Measurements from ENCODE around the gene TMCC3. TPM values are rescaled to one million over a fixed set of nuclear protein-coding genes. Genes with fewer than 3 reads are reported as not detected.

The TMCC3 gene
- total RNA-seq, 1 donor from 2014 or later, result 0.08 TPM

DNA sequence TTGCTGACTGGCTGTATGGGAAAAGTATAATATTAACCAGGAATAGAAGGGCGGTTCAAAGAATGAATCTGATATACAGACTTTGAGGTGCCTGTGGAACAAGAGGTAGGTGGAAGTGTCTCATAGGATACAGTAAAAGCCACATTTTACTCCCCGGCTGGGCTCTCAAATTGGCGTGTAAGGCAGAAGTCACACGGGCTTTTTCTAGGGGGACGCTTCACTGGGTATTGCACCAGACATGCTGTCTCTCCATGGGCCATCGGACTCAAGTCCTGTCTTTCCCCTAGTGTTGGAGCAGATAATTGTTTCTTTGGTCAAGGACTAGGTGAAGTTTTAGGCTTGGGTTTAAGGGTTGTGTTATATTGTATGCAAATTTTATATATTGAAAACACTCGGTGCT is 9.1 kb downstream of the TMCC3 start:
- H3K27ac Mint-ChIP-seq, result no peak overlapping the region
- H3K27me3 Mint-ChIP-seq (ENCODE audit: insufficient read depth), result peaks cover 62% of the 10 kb centered on the region
- no peak overlapping the region for H3K4me3 Mint-ChIP-seq
- H3K36me3 Mint-ChIP-seq (ENCODE audit: low read depth), result peaks cover 2% of the 10 kb centered on the region
- intact Hi-C loops (cut with micrococcal nuclease), result loop anchor here (2.0 to 10.0 kb wide), 12 partner anchors 38 to 1716 kb away; partner anchors contain the start of genes CEP83, EEA1, PLXNC1 and SOCS2
- H3K9me3 Mint-ChIP-seq, result no peaks in the 10 kb centered on the region
- no peak for DNase-seq (ENCODE audit: low spot score)
- peaks cover 41% of the 10 kb centered on the region for H3K4me1 Mint-ChIP-seq (ENCODE audit: low read depth)

DNA sequence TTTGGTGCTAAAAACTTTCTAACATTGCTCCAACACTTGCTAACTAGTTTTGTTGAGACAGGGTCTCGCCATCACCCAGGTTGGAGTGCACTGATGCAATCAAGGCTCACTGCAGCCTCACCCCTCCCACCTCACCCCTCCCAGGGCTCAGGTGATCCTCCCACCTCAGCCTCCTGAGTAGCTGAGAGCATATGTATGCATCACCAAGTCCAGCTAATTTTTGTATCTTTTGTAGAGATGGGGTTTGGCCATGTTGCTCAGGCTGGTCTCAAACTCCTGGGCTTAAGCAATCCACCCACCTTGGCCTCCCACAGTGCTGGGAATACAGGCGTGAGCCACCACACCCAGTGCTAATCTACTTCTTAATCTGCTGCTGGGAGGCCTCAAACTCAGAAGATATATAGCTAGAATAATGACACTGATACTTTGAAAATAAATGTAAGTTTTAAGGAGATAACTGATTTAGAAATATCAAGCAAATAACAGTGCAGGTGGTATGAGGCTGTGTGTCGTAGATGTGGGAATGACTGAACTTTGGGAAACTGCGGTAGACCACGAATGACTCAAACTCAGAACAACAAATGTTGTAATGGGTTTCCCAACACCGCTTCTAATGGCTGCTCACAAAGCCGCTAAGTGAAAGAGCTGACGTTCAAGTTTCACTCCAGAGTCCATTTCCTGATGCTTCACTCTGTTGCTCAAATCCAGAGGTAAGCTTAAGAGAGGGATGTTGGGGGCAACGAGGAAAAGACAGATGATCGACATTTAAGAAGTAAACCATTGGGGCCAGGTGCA is 10.0 kb downstream of the TMCC3 start:
- DNase-seq (ENCODE audit: low spot score), result peak; percentile 61
- Mint-ChIP-seq H3K4me1 (ENCODE audit: low read depth) (peaks cover 41% of the 10 kb centered on the region), H3K27me3 (ENCODE audit: insufficient read depth) (peaks cover 61% of the 10 kb centered on the region), H3K9me3 (no peaks in the 10 kb centered on the region), H3K27ac (peak overlapping the region; percentile 74), H3K36me3 (ENCODE audit: low read depth) (peaks cover 2% of the 10 kb centered on the region), H3K4me3 (peak overlapping the region; percentile 35)
- intact Hi-C loops (cut with micrococcal nuclease), result loop anchor here (1.0 to 10.0 kb wide), 15 partner anchors 8 to 1716 kb away; partner anchors contain the start of genes CEP83, EEA1, PLXNC1 and SOCS2

DNA sequence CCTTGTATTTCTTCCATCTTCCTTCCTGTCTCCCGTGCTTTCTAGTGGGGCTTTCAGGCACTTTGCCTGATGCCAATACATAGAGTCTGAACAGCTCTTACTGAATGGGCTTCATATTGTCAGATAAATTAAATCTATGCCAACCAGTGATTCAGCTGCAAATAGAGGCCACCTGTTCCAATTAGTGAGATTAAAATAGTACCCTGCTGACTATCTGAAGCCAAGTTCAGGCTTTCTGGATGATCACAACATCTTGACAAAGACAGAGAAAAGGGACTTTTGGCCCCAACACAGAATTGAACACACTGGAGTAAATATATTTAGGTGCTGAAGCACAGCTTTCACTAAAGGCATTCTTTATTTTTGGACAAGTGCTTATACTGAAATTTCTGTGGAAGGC is 11.8 kb downstream of the TMCC3 start:
- Mint-ChIP-seq H3K36me3 (ENCODE audit: low read depth) (peaks cover 2% of the 10 kb centered on the region), H3K27me3 (ENCODE audit: insufficient read depth) (peaks cover 59% of the 10 kb centered on the region), H3K27ac (no peak overlapping the region), H3K4me3 (no peak overlapping the region), H3K4me1 (ENCODE audit: low read depth) (peaks cover 25% of the 10 kb centered on the region), H3K9me3 (no peaks in the 10 kb centered on the region)
- DNase-seq (ENCODE audit: low spot score), result no peak
- intact Hi-C loops (cut with micrococcal nuclease), result no loop called here

GRCh38 chr12:94637390-94638113 is 12.8 kb downstream of the TMCC3 start:
- peaks cover under 1% of the 10 kb centered on the region for H3K36me3 Mint-ChIP-seq (ENCODE audit: low read depth)
- peaks cover 57% of the 10 kb centered on the region for H3K27me3 Mint-ChIP-seq (ENCODE audit: insufficient read depth)
- no peak overlapping the region for H3K27ac Mint-ChIP-seq
- no peaks in the 10 kb centered on the region for H3K9me3 Mint-ChIP-seq
- intact Hi-C loops (cut with micrococcal nuclease), result no loop called here
- H3K4me1 Mint-ChIP-seq (ENCODE audit: low read depth), result peaks cover 20% of the 10 kb centered on the region
- no peak for DNase-seq (ENCODE audit: low spot score)
- no peak overlapping the region for H3K4me3 Mint-ChIP-seq

DNA sequence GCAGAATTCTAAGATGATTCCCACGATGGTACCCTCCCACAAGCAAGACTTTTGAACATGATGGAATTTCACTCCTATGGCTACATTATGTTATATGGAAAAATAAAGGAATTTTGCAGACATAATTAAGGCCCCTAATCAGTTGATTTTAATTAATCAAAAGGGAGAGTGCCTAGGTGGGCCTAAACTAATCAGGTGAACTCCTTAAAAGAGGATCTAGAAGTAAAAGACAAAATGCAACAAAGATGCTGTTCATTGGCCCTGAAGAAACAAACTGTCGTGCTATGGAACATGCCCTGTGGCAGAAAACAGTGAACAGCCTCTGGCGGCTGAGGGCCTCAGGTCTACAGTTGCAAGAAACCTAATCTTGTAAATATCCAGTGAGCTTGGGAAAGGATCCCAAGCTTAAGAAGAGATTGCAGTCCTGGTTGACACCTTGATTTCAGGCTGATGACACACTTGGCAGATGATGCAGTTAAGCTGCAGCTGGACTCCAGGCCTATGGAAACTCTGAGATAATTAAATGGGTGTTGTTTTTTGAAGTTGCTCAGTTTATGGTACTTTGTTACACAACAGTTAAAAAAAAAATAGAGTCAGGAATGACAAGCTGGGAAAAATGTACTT is 13.8 kb downstream of the TMCC3 start:
- no peaks in the 10 kb centered on the region for H3K36me3 Mint-ChIP-seq (ENCODE audit: low read depth)
- no peak overlapping the region for H3K4me3 Mint-ChIP-seq
- H3K27ac Mint-ChIP-seq, result no peak overlapping the region
- peaks cover 60% of the 10 kb centered on the region for H3K27me3 Mint-ChIP-seq (ENCODE audit: insufficient read depth)
- intact Hi-C loops (cut with micrococcal nuclease), result no loop called here
- no peaks in the 10 kb centered on the region for H3K9me3 Mint-ChIP-seq
- no peak for DNase-seq (ENCODE audit: low spot score)
- peaks cover 20% of the 10 kb centered on the region for H3K4me1 Mint-ChIP-seq (ENCODE audit: low read depth)

DNA sequence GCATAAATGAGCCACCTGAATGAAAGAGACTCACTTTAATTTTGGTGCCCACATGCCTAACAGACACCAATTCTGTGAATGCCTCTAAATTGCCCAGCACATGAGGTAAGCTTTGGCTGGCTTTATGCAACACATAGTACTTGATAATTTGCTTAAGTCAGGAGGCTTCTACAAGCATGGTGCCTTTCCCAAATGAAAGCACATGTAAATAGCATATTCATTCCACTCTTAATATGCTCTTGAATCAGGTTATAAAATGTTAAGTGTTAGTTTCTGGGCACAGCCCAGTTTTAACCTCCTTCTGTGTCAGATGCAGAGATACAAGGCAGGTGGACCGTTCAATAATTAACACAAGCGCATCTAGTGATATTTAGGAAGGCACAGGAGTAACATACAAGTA is 15.6 kb downstream of the TMCC3 start:
- Mint-ChIP-seq H3K4me3 (no peak overlapping the region), H3K27ac (no peak overlapping the region), H3K27me3 (ENCODE audit: insufficient read depth) (peaks cover 56% of the 10 kb centered on the region), H3K36me3 (ENCODE audit: low read depth) (no peaks in the 10 kb centered on the region), H3K9me3 (no peaks in the 10 kb centered on the region), H3K4me1 (ENCODE audit: low read depth) (peaks cover 3% of the 10 kb centered on the region)
- DNase-seq (ENCODE audit: low spot score), result no peak
- intact Hi-C loops (cut with micrococcal nuclease), result no loop called here

GRCh38 chr12:94633401-94633800 is 17.0 kb downstream of the TMCC3 start:
- no peaks in the 10 kb centered on the region for H3K4me1 Mint-ChIP-seq (ENCODE audit: low read depth)

GRCh38 chr12:94631058-94631457 is 19.3 kb downstream of the TMCC3 start:
- no peak for DNase-seq (ENCODE audit: low spot score)
- Mint-ChIP-seq H3K9me3 (no peaks in the 10 kb centered on the region), H3K27ac (no peak overlapping the region), H3K36me3 (ENCODE audit: low read depth) (no peaks in the 10 kb centered on the region), H3K4me1 (ENCODE audit: low read depth) (no peaks in the 10 kb centered on the region), H3K4me3 (no peak overlapping the region), H3K27me3 (ENCODE audit: insufficient read depth) (peaks cover 52% of the 10 kb centered on the region)
- intact Hi-C loops (cut with micrococcal nuclease), result no loop called here

More at GRCh38 chr12:94633401-94633800, 17.0 kb downstream of the TMCC3 start:
- DNase-seq (ENCODE audit: low spot score), result no peak
- Mint-ChIP-seq H3K27ac (no peak overlapping the region), H3K36me3 (ENCODE audit: low read depth) (no peaks in the 10 kb centered on the region), H3K9me3 (no peaks in the 10 kb centered on the region), H3K27me3 (ENCODE audit: insufficient read depth) (peaks cover 58% of the 10 kb centered on the region), H3K4me3 (no peak overlapping the region)
- intact Hi-C loops (cut with micrococcal nuclease), result no loop called here

DNA sequence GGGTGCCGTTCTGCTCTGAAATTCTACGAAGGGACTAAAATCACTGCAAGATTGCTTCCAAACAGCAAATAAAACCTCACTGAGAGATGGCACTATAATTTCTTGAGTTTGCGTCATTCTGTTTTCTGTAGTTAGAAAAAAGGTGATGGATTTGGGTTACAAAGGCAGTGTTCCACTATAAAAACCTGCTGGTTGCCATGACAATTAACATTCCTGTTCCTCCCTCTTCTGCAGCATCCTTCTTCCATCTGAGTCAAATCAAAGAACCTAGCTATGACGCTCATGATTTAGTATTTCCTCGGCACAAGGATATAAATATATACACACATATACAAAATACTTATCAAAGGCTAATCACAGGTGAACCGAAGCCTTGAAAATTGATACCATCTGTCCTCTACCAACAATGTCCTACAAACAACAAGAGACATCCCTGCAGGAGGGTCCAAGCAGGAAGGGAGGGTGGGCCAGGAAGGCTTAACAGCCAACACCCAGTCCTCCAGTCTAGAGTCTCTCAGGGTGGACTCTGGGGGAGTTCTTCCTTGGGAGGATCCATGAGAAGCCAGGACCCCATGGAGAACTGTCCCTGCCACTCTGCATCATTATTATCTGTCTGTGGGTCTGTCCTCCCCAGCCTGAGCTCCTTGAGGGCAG is 21.4 kb downstream of the TMCC3 start:
- peaks cover 32% of the 10 kb centered on the region for H3K27me3 Mint-ChIP-seq (ENCODE audit: insufficient read depth)
- H3K4me3 Mint-ChIP-seq, result no peak overlapping the region
- H3K27ac Mint-ChIP-seq, result no peak overlapping the region
- DNase-seq (ENCODE audit: low spot score), result no peak
- no peaks in the 10 kb centered on the region for H3K9me3 Mint-ChIP-seq
- no peaks in the 10 kb centered on the region for H3K4me1 Mint-ChIP-seq (ENCODE audit: low read depth)
- no peaks in the 10 kb centered on the region for H3K36me3 Mint-ChIP-seq (ENCODE audit: low read depth)
- intact Hi-C loops (cut with micrococcal nuclease), result no loop called here

- H3K36me3 Mint-ChIP-seq (ENCODE audit: low read depth), result no peaks in the 10 kb centered on the region
- no peak overlapping the region for H3K27ac Mint-ChIP-seq
- DNase-seq (ENCODE audit: low spot score), result no peak
- no peaks in the 10 kb centered on the region for H3K9me3 Mint-ChIP-seq
- intact Hi-C loops (cut with micrococcal nuclease), result no loop called here
- H3K4me1 Mint-ChIP-seq (ENCODE audit: low read depth), result no peaks in the 10 kb centered on the region
- no peak overlapping the region for H3K4me3 Mint-ChIP-seq
- peaks cover 32% of the 10 kb centered on the region for H3K27me3 Mint-ChIP-seq (ENCODE audit: insufficient read depth)
Observed at GRCh38 chr12:94628369-94628768, 22.0 kb downstream of the TMCC3 start.

DNA sequence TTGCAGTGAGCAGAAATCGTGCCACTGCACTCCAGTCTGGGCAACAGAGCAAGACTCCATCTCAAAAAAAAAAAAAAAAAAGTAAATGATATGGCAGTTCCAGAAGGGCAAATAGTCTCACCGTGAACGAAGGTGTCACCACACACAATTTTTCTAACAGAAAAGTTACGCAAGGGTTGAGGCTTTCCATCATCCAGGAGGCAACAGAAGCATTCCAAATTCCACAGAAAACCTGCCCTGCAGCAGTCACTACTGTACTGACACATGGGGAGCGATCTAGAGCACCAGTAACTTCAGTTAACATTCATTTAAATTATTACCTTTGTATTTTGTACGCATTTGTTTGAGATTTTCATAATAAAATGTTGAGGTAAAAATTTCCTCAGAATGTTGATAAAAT is 24.8 kb downstream of the TMCC3 start:
- no peak for DNase-seq (ENCODE audit: low spot score)
- H3K4me1 Mint-ChIP-seq (ENCODE audit: low read depth), result peaks cover 17% of the 10 kb centered on the region
- H3K4me3 Mint-ChIP-seq, result no peak overlapping the region
- peaks cover 3% of the 10 kb centered on the region for H3K36me3 Mint-ChIP-seq (ENCODE audit: low read depth)
- H3K27ac Mint-ChIP-seq, result no peak overlapping the region
- intact Hi-C loops (cut with micrococcal nuclease), result no loop called here
- H3K27me3 Mint-ChIP-seq (ENCODE audit: insufficient read depth), result peaks cover 19% of the 10 kb centered on the region
- no peaks in the 10 kb centered on the region for H3K9me3 Mint-ChIP-seq

- H3K9me3 Mint-ChIP-seq, result no peaks in the 10 kb centered on the region
- H3K36me3 Mint-ChIP-seq (ENCODE audit: low read depth), result peaks cover 3% of the 10 kb centered on the region
- H3K27me3 Mint-ChIP-seq (ENCODE audit: insufficient read depth), result peaks cover 13% of the 10 kb centered on the region
- no peak overlapping the region for H3K4me3 Mint-ChIP-seq
- H3K27ac Mint-ChIP-seq, result no peak overlapping the region
- intact Hi-C loops (cut with micrococcal nuclease), result loop anchor here (5.0 kb wide), 1 partner anchor 166 kb away; the partner anchor contains the start of gene CEP83
- peaks cover 27% of the 10 kb centered on the region for H3K4me1 Mint-ChIP-seq (ENCODE audit: low read depth)
- no peak for DNase-seq (ENCODE audit: low spot score)
Observed at GRCh38 chr12:94623161-94623920, 27.0 kb downstream of the TMCC3 start.
